Head of caudate nucleus (tissue), 42 donors: ENCODE results near the gene CBLB.
"Not testable (repeated sequence)": the region's sequence is repeated elsewhere in the genome, so short reads cannot be mapped to it uniquely, and the experiment has no call there.

Experiments
- DNase-seq, 42 donors: peaks; one replicate each; pipeline versions ENCODE4 v3.0.0 to v3.0.0-alpha.2; 2020 to 2021; ENCODE audit warnings: mixed read lengths in 7 of 42
- intact Hi-C: fragments of 100-400 bp; cut with DNase I; formaldehyde crosslinking; loops from one replicate; pipeline ENCODE4 v1.15.0; 2022

Gene CBLB

DNA sequence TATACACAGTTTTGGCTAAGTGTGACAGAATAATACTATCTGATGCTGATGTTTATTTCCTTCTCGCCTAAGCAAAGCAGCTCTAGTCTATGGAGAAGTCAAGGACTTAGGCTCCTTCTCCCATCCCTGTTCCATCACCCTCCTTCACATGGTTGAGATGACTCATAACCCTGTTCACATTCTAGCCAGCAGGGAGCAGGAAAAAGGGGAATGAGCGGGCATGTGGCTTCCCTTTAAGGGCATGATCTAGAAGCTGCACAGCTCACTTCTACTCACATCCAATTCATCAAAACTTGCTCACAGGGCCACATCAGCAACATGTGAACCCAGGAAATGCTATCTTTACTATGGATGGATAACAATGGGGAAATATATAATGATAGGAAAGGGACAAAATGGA is 40.9 kb downstream of the CBLB start:
- peak in 11 of 42 donors; percentile 6 to 54 (median 18) for DNase-seq
- intact Hi-C loops: no loop called here

DNA sequence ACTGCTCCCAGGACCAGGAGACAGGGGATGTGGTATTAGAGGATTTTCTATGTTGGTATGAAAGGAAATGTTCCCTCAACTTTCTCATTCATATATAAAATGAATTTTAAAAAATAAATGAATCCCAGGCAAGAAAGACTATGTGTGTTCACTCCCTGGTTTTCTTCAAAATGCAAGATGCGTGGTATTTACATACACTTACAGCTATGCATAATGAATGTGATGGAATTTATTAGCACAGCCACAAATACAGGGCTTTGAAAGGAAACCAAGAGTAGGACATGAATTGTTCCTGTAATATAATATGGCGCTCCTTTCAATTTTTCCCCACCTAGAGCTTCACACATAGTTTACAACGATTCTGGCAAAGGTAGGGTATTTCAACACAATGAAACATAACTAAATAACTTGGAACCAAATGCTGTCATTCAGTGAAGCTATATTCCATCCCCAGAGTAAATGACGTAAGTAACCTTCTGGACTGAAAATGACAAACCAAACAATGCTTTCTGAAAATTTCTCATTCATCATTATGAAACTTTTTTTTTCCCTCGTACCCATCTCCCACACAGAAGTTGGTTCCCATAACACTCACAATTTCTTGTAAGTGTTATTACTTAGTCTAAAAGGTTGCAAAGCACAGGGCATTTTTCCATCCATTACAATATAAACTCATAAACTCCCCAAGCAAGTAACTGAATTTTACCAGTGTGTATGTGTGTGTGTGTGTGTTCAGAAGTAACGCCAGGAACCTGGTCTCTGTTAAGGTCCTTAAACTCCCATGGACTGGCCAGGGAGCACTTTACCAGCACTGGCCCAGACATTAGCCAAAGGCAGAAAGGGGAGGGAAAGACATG is 41.8 kb downstream of the CBLB start:
- no peak for DNase-seq
- intact Hi-C loops: no loop called here

DNA sequence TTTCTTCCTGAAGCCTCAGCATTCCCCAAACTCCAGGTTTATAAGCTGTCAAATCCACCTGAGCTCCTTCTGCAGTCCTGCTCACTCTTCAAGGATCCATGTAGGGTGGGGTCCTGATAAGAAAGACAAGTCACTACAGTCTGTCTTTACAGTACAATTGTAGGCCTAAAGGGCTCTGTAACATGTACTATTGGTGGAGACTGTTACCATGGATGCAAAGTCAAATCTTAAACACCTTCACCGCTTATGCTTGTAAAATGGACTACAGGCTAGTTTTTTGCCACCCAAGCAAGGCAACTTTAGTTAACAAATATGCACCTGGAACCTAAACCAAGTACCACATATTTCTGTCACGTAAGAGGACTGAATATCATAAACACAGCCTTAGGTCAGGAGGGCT is 44.7 kb downstream of the CBLB start:
- DNase-seq: no peak
- intact Hi-C loops: no loop called here

DNA sequence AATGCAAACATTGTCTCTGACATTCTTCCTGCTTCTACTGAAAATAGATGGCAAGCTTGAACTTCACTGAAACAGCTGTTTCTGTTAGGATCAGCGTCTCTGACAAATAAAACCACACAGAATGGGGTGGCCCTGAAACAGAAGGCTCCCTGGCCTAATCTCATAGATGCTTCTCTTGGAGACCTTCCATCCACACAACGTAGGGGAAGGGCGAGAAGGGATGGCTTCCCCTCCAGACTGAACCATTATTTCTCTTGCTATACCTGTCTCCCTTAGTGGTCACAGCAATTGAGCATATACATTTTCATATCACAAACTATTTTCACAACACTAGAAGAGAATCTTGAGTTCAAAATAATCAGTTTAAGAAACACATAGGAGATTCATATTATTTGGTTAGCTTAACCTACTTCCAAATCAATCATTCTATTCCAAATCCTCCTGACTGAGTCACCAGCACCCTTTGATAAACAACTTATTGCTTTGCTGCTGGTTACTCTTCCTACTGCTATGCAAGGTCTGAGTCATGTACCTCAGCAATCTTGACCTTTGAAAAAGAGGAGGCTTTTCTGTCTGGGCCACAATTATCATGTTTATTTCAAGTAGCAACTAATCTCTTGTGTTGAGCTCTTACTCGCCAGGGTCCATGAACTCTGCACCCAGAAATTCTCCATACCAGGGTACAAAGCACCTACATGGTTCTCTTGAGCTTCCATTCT is 45.5 kb downstream of the CBLB start:
- no peak for DNase-seq
- intact Hi-C loops: no loop called here

DNA sequence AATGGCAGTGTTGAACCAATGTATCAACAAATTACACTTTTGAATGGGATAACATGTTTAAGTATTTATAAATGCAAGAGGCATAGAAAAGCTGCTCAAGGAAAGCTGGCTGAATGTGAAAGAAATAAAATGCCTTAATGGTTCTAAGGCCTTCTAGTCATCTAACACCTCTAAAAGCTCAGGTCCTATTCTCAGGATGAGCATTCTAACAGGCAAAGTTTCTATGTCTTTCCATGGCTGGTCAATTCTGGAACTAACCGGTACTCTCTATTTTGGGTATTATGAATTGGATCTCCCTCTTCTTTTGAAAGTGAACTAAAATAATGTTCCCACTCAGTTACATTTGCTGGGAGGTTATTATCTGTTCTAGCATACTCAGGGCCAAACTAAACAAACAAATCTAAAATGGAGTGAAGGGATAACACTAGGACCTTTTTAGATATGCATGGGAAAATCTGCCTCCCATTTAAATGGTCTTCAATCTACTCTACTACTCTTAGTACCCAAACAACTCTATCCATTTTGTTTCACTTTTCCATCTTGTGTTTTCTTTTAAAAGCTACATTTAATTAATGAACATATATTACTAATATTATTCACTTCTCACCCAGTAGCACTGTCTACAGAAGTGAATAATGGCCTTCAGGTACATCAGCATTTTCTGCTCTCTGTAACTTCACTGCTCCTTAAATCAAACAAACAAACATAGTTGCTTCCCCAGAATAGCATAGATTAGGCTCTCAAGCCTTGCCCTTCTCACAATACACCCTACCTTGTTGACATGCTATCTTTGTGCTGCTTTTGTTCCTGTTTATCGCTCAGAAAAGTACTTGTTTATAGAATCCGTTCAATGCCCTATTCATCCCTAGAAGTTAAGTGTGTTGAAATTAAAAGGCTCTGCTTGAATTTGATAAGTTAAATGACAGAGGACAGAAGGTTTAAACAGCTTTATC is 46.4 kb downstream of the CBLB start:
- intact Hi-C loops: no loop called here
- no peak for DNase-seq

DNA sequence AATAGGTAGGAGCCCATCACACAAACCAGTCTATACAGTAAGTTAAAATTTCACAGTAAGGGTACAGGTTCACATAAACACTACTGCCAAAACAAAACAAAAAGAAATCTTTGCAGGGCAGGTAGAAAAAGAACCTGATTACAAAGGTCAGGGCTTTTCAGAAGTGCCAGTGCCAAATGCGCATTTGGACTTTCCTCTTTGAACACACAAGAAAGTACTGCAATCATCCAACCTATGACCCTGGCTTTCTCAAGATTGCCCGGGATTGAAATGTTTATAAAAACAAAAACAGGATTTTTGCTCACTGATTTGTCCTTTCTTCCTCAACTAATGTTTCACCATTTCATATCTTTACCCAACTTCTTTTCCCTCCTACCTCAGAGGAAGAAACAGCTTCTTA is 47.4 kb downstream of the CBLB start:
- intact Hi-C loops: no loop called here
- DNase-seq: no peak

DNA sequence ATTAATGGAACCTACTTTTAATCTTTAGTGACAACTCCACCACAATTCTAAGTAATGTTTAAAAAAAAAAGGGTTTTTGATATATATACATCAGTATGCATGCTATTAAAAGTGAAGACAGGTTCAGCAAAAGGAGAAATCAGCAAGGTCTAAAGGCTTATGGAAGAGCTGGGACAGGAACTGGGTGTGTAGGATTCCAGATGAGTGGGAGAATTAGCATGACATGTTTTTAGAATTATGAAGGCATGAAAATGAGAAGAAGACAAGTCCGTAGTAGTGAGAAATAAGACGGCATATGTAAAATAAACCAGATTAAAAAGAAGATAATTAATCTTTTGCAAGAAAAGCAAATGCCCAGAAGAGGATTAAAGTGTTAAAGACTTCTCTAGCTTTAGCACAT is 52.0 kb downstream of the CBLB start:
- intact Hi-C loops: no loop called here
- no peak for DNase-seq

DNA sequence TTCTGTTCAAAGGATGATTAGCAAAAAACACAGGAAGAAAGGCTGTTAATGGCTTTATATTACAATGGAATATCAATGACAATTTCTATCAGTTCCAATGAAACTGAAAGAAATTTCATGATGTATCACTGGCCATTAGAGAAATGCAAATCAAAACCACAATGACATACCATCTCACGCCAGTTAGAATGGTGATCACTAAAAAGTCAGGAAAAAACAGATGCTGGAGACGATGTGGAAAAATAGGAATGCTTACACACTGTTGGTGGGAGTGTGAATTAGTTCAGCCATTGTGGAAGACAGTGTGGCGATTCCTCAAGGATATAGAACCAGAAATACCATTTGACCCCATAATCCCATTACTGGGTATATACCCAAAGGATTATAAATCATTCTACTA is 53.5 kb downstream of the CBLB start:
- intact Hi-C loops, DNase-seq: not testable (repeated sequence)

DNA sequence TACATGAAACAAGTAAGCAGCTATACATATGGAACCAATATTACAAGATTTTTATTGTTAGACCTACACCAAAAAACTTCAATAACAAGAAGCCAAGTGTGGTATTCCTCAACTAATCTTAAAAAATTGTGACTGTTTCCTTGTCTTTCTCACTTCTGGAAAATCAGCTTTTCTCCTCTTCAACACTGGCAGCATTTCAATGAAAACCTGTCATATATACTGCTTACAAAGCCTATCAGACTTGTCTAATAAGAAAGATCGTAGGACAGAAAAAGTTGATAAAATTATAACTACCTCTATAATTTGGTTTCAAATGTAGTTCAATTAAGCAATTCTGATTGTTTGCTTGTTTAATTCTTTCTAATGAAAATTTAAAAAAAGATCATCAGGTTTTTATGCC is 55.1 kb downstream of the CBLB start:
- intact Hi-C loops: no loop called here

DNA sequence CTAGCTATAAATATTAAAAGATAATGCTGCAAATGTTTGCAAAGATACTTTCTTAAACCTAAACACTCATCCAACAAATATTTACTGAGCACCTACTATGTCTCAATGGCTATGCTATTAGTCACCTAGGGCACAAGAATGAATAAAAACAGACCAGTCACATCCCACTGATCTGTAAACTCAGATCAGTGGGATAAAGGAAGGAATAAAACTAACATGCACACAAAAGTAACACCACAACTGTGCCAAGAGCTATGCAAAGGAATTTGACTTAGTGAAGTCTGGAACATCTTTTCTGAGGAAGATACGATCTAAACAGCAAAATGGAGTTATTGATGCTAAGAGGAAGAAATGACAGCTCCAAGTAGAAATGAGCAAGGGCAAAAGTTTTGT is 56.6 kb downstream of the CBLB start:
- DNase-seq: no peak
- intact Hi-C loops: no loop called here

More for the DNA sequence above, 55.1 kb downstream of the CBLB start:
- DNase-seq: no peak

DNA sequence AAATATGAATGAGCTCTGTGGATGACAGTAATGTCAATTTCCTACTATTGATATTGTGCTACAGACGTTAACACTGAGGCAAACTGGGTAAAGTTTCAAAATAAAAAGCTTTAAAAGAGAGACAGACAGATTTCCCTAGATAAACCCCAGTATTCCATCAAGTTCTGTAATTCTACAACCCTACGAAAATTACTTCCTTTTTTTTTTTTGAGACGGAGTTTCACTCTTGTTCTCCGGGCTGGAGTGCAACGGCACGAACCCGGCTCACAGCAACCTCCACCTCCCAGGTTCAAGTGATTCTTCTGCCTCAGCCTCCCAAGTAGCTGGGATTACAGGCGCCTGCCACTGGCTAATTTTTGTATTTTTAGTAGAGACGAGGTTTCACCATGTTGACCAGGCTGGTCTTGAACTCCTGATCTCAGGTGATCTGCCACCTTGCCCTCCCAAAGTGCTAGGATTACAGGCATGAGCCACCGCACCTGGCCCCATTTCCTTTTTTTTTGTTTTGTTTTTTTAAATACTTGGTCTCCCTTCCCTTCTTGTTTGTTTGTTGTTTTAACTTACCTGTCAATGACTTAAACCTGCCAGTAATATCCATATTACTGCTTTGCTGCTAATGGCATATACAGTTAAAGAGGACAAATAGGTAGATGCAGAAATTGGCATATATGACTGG is 57.2 kb downstream of the CBLB start:
- intact Hi-C loops: no loop called here
- DNase-seq: no peak

DNA sequence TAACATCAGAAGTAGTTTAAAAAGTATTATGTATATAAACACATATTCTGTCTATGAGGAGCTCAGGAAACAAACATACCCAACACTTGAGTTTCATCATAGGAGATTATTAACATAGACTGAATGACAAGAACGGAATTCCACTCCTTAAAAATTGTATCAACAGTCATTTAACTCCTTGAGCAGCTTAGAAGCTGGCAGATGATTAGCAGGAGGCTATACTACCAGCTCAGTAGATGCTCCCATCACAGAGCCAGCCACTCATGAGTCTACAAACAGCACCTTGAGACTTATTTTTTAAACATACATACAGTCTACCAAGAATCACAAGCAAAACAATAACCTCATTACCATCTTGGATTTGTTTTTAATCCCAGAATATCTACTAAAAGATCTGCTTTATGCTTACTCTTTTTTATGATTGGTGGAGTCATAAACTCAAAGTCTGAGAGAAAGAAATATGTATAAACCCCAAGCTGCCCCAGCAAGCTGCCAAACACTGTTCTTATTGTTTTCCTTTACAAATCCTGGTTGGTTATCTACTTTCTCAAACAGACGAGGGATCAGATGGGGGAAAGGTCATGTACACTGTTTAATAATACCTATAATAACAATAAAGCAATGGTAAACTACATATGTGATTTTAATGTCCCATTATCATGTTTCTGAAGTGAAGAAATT is 59.5 kb downstream of the CBLB start:
- intact Hi-C loops: no loop called here

DNA sequence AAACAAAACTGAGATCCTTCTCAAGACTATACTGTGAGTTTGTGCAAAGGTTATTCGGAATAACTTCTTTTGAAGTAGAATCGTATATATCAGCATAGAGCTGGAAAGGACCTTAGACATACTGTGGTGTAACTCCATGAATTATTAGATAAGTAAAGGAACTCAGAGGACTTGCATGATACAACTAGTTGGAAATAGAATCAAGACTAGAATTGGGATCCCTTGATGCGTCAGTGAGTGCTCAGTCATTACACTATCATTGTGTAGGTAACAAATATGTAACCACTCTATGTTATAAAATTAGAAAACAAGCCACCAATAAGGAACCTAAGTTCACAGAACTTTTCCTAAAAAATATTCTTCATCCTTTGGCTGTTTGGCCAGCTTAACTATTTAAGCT is 61.1 kb downstream of the CBLB start:
- intact Hi-C loops: no loop called here
- no peak for DNase-seq

More for the DNA sequence above, 59.5 kb downstream of the CBLB start:
- DNase-seq: no peak

DNA sequence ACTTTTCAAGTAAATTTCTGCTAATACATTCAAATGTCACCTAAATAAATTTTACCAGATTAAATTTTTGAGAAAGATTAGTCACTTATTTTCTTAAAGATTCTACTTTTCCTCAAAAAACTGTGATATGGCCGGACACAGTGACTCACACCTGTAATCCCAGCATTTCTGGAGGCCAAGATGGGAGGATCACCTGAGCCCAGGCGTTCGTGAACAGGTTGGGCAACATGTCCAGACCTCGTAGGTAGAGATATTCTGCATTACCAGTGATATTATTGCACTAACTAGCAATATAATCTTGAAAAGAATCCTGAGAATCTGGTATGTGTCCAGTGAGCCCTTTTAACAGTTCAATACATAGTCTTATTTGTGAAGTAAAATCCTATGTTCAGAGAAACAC is 61.7 kb downstream of the CBLB start:
- DNase-seq: no peak
- intact Hi-C loops: no loop called here

DNA sequence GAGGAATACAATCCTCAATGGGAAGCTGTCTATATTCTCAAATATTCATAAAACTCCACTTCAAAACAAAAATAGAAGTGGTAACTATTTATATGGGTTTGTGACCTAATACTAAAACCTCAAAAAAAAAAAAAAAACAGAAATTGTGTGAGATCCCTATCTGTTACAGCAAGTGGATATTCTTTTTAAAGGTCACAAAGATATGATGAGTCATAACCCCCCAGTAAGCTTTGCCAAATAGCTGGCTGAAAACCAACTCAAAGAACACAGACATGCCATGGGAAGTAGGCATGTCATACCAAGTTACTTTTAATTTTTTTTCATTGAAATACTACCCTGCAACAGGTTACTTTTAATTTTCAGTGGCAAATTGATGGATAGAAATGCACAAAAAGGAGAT is 62.5 kb downstream of the CBLB start:
- no peak for DNase-seq
- intact Hi-C loops: no loop called here

DNA sequence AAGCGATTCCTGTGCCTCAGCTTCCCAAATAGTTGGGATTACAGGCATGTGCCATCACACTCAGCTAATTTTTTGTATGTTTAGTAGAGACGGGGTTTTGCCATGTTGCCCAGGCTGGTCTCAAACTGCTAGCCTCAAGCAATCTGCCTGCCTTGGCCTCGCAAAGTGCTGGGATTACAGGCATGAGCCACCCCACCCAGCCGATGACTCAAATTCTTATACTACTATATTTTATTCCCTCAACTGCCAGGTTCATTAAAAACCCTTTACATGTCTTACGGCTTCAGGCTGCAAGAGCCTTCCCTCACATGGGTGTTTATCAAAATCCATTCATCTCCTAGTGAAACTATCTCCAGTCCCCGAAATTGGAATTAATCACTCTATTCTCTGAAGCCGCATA is 63.4 kb downstream of the CBLB start:
- no peak for DNase-seq
- intact Hi-C loops: no loop called here

DNA sequence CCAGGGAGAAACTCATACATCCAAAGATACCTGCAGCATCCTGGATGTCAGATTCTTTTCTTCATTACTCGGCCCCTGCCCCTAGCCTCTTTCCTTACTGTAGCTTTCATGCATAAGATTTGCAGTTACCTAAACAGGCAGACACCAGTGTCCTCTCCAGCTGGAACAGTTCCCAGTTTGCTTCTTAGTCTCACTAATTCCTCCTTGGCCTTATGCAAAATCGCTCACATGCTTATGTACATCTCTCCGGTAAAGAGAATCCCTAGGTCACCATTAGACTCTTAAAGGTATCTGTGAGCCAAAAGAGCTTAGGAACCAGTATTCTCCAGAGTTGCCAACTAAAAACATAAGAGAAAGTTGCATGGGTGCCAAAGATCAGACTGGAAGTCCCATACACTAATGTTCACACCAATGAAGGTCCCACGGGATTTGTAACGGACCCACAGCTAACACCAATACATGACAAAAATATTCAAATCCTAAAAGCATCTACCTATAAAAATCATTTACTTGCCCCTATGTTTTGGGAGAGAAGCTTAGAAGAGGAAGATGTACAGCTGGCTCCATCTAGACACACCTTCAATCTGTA is 66.6 kb downstream of the CBLB start:
- no peak for DNase-seq
- intact Hi-C loops: no loop called here

DNA sequence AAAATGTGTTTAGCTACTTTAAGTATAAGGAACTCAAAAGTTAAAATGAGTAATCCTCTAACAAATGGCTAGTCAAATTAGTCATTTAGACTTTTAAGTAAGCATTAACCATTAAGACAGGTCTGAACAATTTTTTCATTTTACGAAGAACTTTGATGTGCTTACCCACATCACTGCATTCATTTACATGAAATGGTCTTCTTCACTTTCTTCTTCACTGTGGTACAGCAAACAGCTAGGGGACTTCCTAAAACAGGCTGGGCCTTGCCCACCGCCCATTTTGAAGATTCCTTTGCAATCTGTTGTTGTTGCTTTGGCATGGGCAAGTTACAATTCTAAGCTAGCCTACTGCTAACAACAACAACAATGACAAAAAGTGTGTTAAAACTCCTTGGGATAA is 67.4 kb downstream of the CBLB start:
- no peak for DNase-seq
- intact Hi-C loops: no loop called here
